K562 (cell line): ENCODE data around the gene TMEM167B. TPM values are rescaled to one million over a fixed set of nuclear protein-coding genes. Genes with fewer than 3 reads are reported as not detected.

Experiments
- CEBPG ChIP-seq, 3 experiments: fragments of 200-800 bp in 1 of 3; sonication (Bioruptor generic) in 1 of 3; sonication (generic) in 1 of 3; formaldehyde crosslinking in 1 of 3; IDR thresholded peaks in 2 of 3; conservative IDR thresholded peaks in 1 of 3; 2 replicates each; pipeline versions ENCODE4 v1.6.1 to v1.8.0; 2016 to 2022; ENCODE audit warnings: missing compliant biosample characterization in 2 of 3, missing genetic modification characterization in 2 of 3, mild to moderate bottlenecking in 1 of 3, missing genetic modification reagents in 1 of 3
- DPF2 ChIP-seq: fragments of 450-650 bp; IDR thresholded peaks from 2 replicates; pipeline ENCODE4 v1.6.1; 2016
- GABPB1 ChIP-seq: sonication (generic); formaldehyde crosslinking; IDR thresholded peaks from 2 replicates; pipeline ENCODE4 v1.8.0; 2022; ENCODE audit warnings: mild to moderate bottlenecking, missing genetic modification reagents
- GTF2F1 ChIP-seq: IDR thresholded peaks from 2 replicates; pipeline ENCODE4 v1.6.1; 2011; ENCODE audit warnings: low read depth, low read length, improper control_type of control experiment
- KDM4B ChIP-seq, 2 experiments: fragments of 450-650 bp in 1 of 2; sonication (generic) in 1 of 2; IDR thresholded peaks; 2 replicates each; pipeline ENCODE4 v1.6.1; 2016 to 2017; ENCODE audit warnings: borderline replicate concordance in 2 of 2, antibody characterized with exemption in 1 of 2, low read depth in 1 of 2, mild to moderate bottlenecking in 1 of 2
- KDM5B ChIP-seq: fragments of 200-600 bp; sonication (generic); IDR thresholded peaks from 2 replicates; pipeline ENCODE4 v1.6.1; 2012; ENCODE audit warnings: low read depth, mild to moderate bottlenecking, moderate library complexity, low read length, control low read depth, inconsistent platforms; ENCODE audit not compliant: insufficient replicate concordance
- MEF2A ChIP-seq: IDR thresholded peaks from 2 replicates; pipeline ENCODE4 v1.6.1; 2011; ENCODE audit warnings: low read depth, mild to moderate bottlenecking, low read length, moderate library complexity; ENCODE audit not compliant: control insufficient read depth
- MEIS2 ChIP-seq: fragments of 450-650 bp; IDR thresholded peaks from 2 replicates; pipeline ENCODE4 v1.6.1; 2014; ENCODE audit warnings: mild to moderate bottlenecking; ENCODE audit not compliant: partially characterized antibody
- MTA3 ChIP-seq: fragments of 450-650 bp; formaldehyde crosslinking; IDR thresholded peaks from 2 replicates; pipeline ENCODE4 v1.6.1; 2017; ENCODE audit warnings: mild to moderate bottlenecking, borderline replicate concordance
- NBN ChIP-seq: fragments of 450-650 bp; IDR thresholded peaks from 2 replicates; pipeline ENCODE4 v1.6.1; 2016; ENCODE audit warnings: low read depth, mild to moderate bottlenecking
- NFE2L1 ChIP-seq: fragments of 450-650 bp; IDR thresholded peaks from 2 replicates; pipeline ENCODE4 v1.6.1; 2016; ENCODE audit warnings: missing genetic modification characterization, low read depth, mild to moderate bottlenecking, missing compliant biosample characterization, moderate library complexity, borderline replicate concordance
- NR2F6 ChIP-seq: fragments of 450-650 bp; formaldehyde crosslinking; IDR thresholded peaks from 2 replicates; pipeline ENCODE4 v1.4.0; 2020; ENCODE audit warnings: mild to moderate bottlenecking
- POLR3A ChIP-seq: IDR thresholded peaks from 2 replicates; pipeline ENCODE4 v1.6.1; 2011; ENCODE audit warnings: borderline replicate concordance, mild to moderate bottlenecking, moderate library complexity; ENCODE audit not compliant: insufficient read length, insufficient read depth; ENCODE audit errors: extremely low read depth
- RNF2 ChIP-seq: sonication (generic); IDR thresholded peaks from 2 replicates; pipeline ENCODE4 v1.6.1; 2016
- TFE3 ChIP-seq: fragments of 450-650 bp; formaldehyde crosslinking; IDR thresholded peaks from 2 replicates; pipeline ENCODE4 v1.4.0; 2020; ENCODE audit warnings: mild to moderate bottlenecking, mixed read lengths
- U2AF1 ChIP-seq: fragments of 200-400 bp; formaldehyde crosslinking; optimal IDR thresholded peaks from 2 replicates; pipeline ENCODE3; 2017; ENCODE audit warnings: mild to moderate bottlenecking, low read depth, low read length, moderate library complexity
- ZNF212 ChIP-seq: fragments of 450-650 bp; formaldehyde crosslinking; IDR thresholded peaks from 2 replicates; pipeline ENCODE4 v1.4.0; 2020; ENCODE audit warnings: mild to moderate bottlenecking
- ZNF232 ChIP-seq: sonication (generic); formaldehyde crosslinking; IDR thresholded peaks from 2 replicates; pipeline ENCODE4 v1.8.0; 2022; ENCODE audit warnings: mild to moderate bottlenecking, missing genetic modification reagents
- polyA plus RNA-seq, 8 experiments: library from polyadenylated mRNA; depleted of rRNA in 4 of 8; stranded (reverse) in 5 of 8; unstranded in 3 of 8; fragments of >200 nt; fragmentation: Nextera tagmentation in 2 of 8; fragmentation: Illumina TruSeq in 1 of 8; extraction: Ambion mirVana in 2 of 8; extraction: Trizol in 1 of 8; gene quantifications; 2 replicates each; pipeline versions ENCODE4 v1.2.1 to v1.2.3, GENCODE V29; 2011 to 2014; ENCODE audit warnings: inconsistent platforms in 1 of 8, missing spikeins in 1 of 8
- total RNA-seq, 7 experiments: library from RNA; depleted of rRNA in 6 of 7; stranded (reverse); fragments of >200 nt in 6 of 7; fragmentation: Illumina TruSeq in 2 of 7; extraction: Trizol in 2 of 7; gene quantifications; 2 replicates each; pipeline versions ENCODE4 v1.2.1 to v1.2.3, GENCODE V29; 2011 to 2021; ENCODE audit warnings: low replicate concordance in 1 of 7
- TF ChIP-seq, protein P1 (sequence below): sonication (generic); formaldehyde crosslinking; IDR thresholded peaks from 2 replicates; pipeline ENCODE4 v1.8.1; 2023; ENCODE audit warnings: mild to moderate bottlenecking, missing genetic modification reagents
- TF ChIP-seq, protein P2 (sequence below): fragments of 250-450 bp; sonication (Bioruptor Pico); IDR thresholded peaks from 2 replicates; pipeline ENCODE4 v1.4.0; 2020; ENCODE audit warnings: borderline replicate concordance
- TF ChIP-seq, protein P3 (sequence below), 2 experiments: fragments of 450-650 bp in 1 of 2; sonication (generic) in 1 of 2; formaldehyde crosslinking; conservative IDR thresholded peaks; 2 replicates each; pipeline versions ENCODE4 v1.4.0 to v1.8.1; 2020 to 2022; ENCODE audit warnings: mild to moderate bottlenecking in 1 of 2, missing genetic modification reagents in 1 of 2

Gene TMEM167B
- total and polyA plus RNA-seq, 9 of the 15 experiments (the other 6 are each of a cell fraction or from before 2014, with no cell fraction given) = 17.2 to 36.4 (median 32.2) TPM

GRCh38 chr1:109090196-109091077 is at the start of gene TMEM167B (continued):
- TF ChIP-seq POLR3A (no peak), NFE2L1 (tag) (no peak), GABPB1 (CRISPR knock-in tag) (peak; percentile 88), ZNF232 (CRISPR knock-in tag) (no peak), ZNF212 (no peak), MEIS2 (no peak), U2AF1 (no peak), NR2F6 (CRISPR knock-in tag) (no peak), RNF2 (peak; percentile 89; the same call in 1 of the 2 replicates), GTF2F1 (peak; percentile 90; the same call in 1 of the 2 replicates), KDM5B (peak; percentile 62), TFE3 (no peak), NBN (peak; percentile 88; the same call in 1 of the 2 replicates), KDM4B (IDR thresholded peaks at IDR 0.05; ENCODE audit: borderline replicate concordance in 2 of 2, low read depth in 1 of 2) (peak in 1 of 2 experiments; percentile 83; a peak in 1 of 4 replicates), CEBPG (CRISPR knock-in tag; IDR thresholded peaks at IDR 0.05) (no peak), CEBPG (tag; conservative IDR thresholded peaks at IDR 0.05 in 1 of 2, IDR thresholded peaks at IDR 0.05 in 1 of 2) (no peak), MTA3 (peak; percentile 72; the same call in 1 of the 2 replicates), DPF2 (no peak; the same call in none of the 2 replicates), MEF2A (0 out of 2 replicates have a peak, but pooled peaks have one; percentile 42)
- TF ChIP-seq, protein P1, sequence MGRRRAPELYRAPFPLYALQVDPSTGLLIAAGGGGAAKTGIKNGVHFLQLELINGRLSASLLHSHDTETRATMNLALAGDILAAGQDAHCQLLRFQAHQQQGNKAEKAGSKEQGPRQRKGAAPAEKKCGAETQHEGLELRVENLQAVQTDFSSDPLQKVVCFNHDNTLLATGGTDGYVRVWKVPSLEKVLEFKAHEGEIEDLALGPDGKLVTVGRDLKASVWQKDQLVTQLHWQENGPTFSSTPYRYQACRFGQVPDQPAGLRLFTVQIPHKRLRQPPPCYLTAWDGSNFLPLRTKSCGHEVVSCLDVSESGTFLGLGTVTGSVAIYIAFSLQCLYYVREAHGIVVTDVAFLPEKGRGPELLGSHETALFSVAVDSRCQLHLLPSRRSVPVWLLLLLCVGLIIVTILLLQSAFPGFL = 0 out of 2 replicates have a peak, but pooled peaks have one; percentile 83
- TF ChIP-seq, protein P2, sequence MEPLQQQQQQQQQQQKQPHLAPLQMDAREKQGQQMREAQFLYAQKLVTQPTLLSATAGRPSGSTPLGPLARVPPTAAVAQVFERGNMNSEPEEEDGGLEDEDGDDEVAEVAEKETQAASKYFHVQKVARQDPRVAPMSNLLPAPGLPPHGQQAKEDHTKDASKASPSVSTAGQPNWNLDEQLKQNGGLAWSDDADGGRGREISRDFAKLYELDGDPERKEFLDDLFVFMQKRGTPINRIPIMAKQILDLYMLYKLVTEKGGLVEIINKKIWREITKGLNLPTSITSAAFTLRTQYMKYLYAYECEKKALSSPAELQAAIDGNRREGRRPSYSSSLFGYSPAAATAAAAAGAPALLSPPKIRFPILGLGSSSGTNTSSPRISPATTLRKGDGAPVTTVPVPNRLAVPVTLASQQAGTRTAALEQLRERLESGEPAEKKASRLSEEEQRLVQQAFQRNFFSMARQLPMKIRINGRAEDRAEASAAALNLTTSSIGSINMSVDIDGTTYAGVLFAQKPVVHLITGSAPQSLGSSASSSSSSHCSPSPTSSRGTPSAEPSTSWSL (CRISPR knock-in tag) = no peak
- TF ChIP-seq, protein P3, sequence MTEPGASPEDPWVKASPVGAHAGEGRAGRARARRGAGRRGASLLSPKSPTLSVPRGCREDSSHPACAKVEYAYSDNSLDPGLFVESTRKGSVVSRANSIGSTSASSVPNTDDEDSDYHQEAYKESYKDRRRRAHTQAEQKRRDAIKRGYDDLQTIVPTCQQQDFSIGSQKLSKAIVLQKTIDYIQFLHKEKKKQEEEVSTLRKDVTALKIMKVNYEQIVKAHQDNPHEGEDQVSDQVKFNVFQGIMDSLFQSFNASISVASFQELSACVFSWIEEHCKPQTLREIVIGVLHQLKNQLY (CRISPR knock-in tag; conservative IDR thresholded peaks at IDR 0.05) = 0 out of 4 replicates have a peak, but pooled peaks of 1 of the 2 experiments have one; percentile 12
